Mucosa of stomach (tissue), 1 donor: ENCODE measurements around the gene C1orf210.

Experiments used
- H3K27me3 ChIP-seq: one replicate; pipeline ENCODE4 v1.7.0; 2013; ENCODE audit warnings: mild to moderate bottlenecking, low read length; ENCODE audit not compliant: control insufficient read depth, insufficient read depth
- H3K36me3 ChIP-seq: one replicate; pipeline ENCODE4 v1.7.0; 2013; ENCODE audit warnings: low read length; ENCODE audit not compliant: control insufficient read depth, insufficient read depth
- H3K4me1 ChIP-seq: one replicate; pipeline ENCODE4 v1.7.0; 2013; ENCODE audit warnings: mild to moderate bottlenecking, low read length; ENCODE audit not compliant: control insufficient read depth, insufficient read depth
- H3K4me3 ChIP-seq: one replicate; pipeline ENCODE4 v1.7.0; 2013; ENCODE audit warnings: low read length
- H3K9ac ChIP-seq: one replicate; pipeline ENCODE4 v1.7.0; 2013; ENCODE audit warnings: mild to moderate bottlenecking, low read length, moderate library complexity
- H3K9me3 ChIP-seq: one replicate; pipeline ENCODE4 v1.7.0; 2013; ENCODE audit warnings: mild to moderate bottlenecking, low read length, moderate library complexity; ENCODE audit not compliant: control insufficient read depth
- donor health status: Pancreatic carcinoma.

The C1orf210 gene

GRCh38 chr1:43246466-43247213 is 38.7 kb downstream of the C1orf210 start:
- H3K9ac ChIP-seq, result no peak overlapping the region

GRCh38 chr1:43243299-43243698 is 42.1 kb downstream of the C1orf210 start:
- Histone ChIP-seq H3K4me3 (no peak overlapping the region), H3K9me3 (no peaks in the 10 kb centered on the region), H3K4me1 (peaks cover 14% of the 10 kb centered on the region), H3K27me3 (no peaks in the 10 kb centered on the region), H3K36me3 (no peaks in the 10 kb centered on the region), H3K9ac (no peak overlapping the region)

More at GRCh38 chr1:43246466-43247213, 38.7 kb downstream of the C1orf210 start:
- Histone ChIP-seq H3K9me3 (no peaks in the 10 kb centered on the region), H3K36me3 (no peaks in the 10 kb centered on the region), H3K27me3 (no peaks in the 10 kb centered on the region), H3K4me3 (no peak overlapping the region), H3K4me1 (peaks cover 8% of the 10 kb centered on the region)

GRCh38 chr1:43241413-43241836 is 44.0 kb downstream of the C1orf210 start:
- peaks cover 10% of the 10 kb centered on the region for H3K4me1 ChIP-seq
- no peaks in the 10 kb centered on the region for H3K36me3 ChIP-seq
- no peaks in the 10 kb centered on the region for H3K27me3 ChIP-seq
- H3K4me3 ChIP-seq, result no peak overlapping the region
- H3K9ac ChIP-seq, result no peak overlapping the region
- no peaks in the 10 kb centered on the region for H3K9me3 ChIP-seq

GRCh38 chr1:43239484-43239883 is 45.9 kb downstream of the C1orf210 start:
- no peaks in the 10 kb centered on the region for H3K36me3 ChIP-seq
- no peaks in the 10 kb centered on the region for H3K9me3 ChIP-seq
- H3K9ac ChIP-seq, result no peak overlapping the region
- H3K4me3 ChIP-seq, result no peak overlapping the region
- H3K4me1 ChIP-seq, result peaks cover 27% of the 10 kb centered on the region
- no peaks in the 10 kb centered on the region for H3K27me3 ChIP-seq

- Histone ChIP-seq H3K27me3 (no peaks in the 10 kb centered on the region), H3K9ac (no peak overlapping the region), H3K4me1 (peaks cover 29% of the 10 kb centered on the region), H3K36me3 (no peaks in the 10 kb centered on the region), H3K4me3 (no peak overlapping the region), H3K9me3 (no peaks in the 10 kb centered on the region)
Observed at GRCh38 chr1:43238991-43239469, 46.4 kb downstream of the C1orf210 start.

GRCh38 chr1:43238085-43238484 is 47.3 kb downstream of the C1orf210 start:
- H3K36me3 ChIP-seq, result no peaks in the 10 kb centered on the region
- H3K9ac ChIP-seq, result no peak overlapping the region
- H3K27me3 ChIP-seq, result no peaks in the 10 kb centered on the region
- H3K9me3 ChIP-seq, result no peaks in the 10 kb centered on the region
- peaks cover 34% of the 10 kb centered on the region for H3K4me1 ChIP-seq
- no peak overlapping the region for H3K4me3 ChIP-seq

GRCh38 chr1:43237121-43237520 is 48.3 kb downstream of the C1orf210 start:
- Histone ChIP-seq H3K4me3 (no peak overlapping the region), H3K27me3 (no peaks in the 10 kb centered on the region), H3K9me3 (no peaks in the 10 kb centered on the region), H3K4me1 (peaks cover 41% of the 10 kb centered on the region), H3K9ac (no peak overlapping the region), H3K36me3 (no peaks in the 10 kb centered on the region)

GRCh38 chr1:43235451-43236121 is 49.8 kb downstream of the C1orf210 start:
- Histone ChIP-seq H3K36me3 (no peaks in the 10 kb centered on the region), H3K4me1 (peaks cover 47% of the 10 kb centered on the region), H3K27me3 (no peaks in the 10 kb centered on the region), H3K9ac (no peak overlapping the region), H3K9me3 (no peaks in the 10 kb centered on the region), H3K4me3 (no peak overlapping the region)

GRCh38 chr1:43235040-43235439 is 50.3 kb downstream of the C1orf210 start:
- Histone ChIP-seq H3K36me3 (no peaks in the 10 kb centered on the region), H3K9ac (no peak overlapping the region), H3K4me1 (peaks cover 52% of the 10 kb centered on the region)

GRCh38 chr1:43234267-43234666 is 51.1 kb downstream of the C1orf210 start:
- H3K4me1 ChIP-seq, result peaks cover 53% of the 10 kb centered on the region
- H3K9ac ChIP-seq, result no peak overlapping the region
- H3K9me3 ChIP-seq, result no peaks in the 10 kb centered on the region
- H3K4me3 ChIP-seq, result no peak overlapping the region
- H3K27me3 ChIP-seq, result no peaks in the 10 kb centered on the region
- no peaks in the 10 kb centered on the region for H3K36me3 ChIP-seq

More at GRCh38 chr1:43235040-43235439, 50.3 kb downstream of the C1orf210 start:
- H3K9me3 ChIP-seq, result no peaks in the 10 kb centered on the region
- H3K4me3 ChIP-seq, result no peak overlapping the region
- H3K27me3 ChIP-seq, result no peaks in the 10 kb centered on the region

GRCh38 chr1:43233631-43234030 is 51.8 kb downstream of the C1orf210 start:
- Histone ChIP-seq H3K4me3 (no peak overlapping the region), H3K27me3 (no peaks in the 10 kb centered on the region), H3K4me1 (peaks cover 50% of the 10 kb centered on the region), H3K36me3 (no peaks in the 10 kb centered on the region), H3K9me3 (no peaks in the 10 kb centered on the region), H3K9ac (no peak overlapping the region)

- no peaks in the 10 kb centered on the region for H3K27me3 ChIP-seq
- no peak overlapping the region for H3K9ac ChIP-seq
- no peak overlapping the region for H3K4me3 ChIP-seq
- peaks cover 45% of the 10 kb centered on the region for H3K4me1 ChIP-seq
- H3K9me3 ChIP-seq, result no peaks in the 10 kb centered on the region
- no peaks in the 10 kb centered on the region for H3K36me3 ChIP-seq
Observed at GRCh38 chr1:43232482-43232881, 52.9 kb downstream of the C1orf210 start.
